HG03159 (cell line): ENCODE results near the gene MSANTD2.

Source experiments
- ATAC-seq: cut with Tn5 transposase; IDR thresholded peaks from one replicate; pipeline ENCODE4 v1.9.1; 2021; ENCODE audit warnings: mild to moderate bottlenecking, moderate library complexity; ENCODE audit not compliant: unreplicated experiment

The MSANTD2 gene

GRCh38 chr11:124738713-124739478, 61.3 kb downstream of the MSANTD2 start:
- ATAC-seq: no peak

GRCh38 chr11:124737638-124738305, 62.4 kb downstream of the MSANTD2 start:
- no peak for ATAC-seq

GRCh38 chr11:124736736-124737135, 63.5 kb downstream of the MSANTD2 start:
- no peak for ATAC-seq

GRCh38 chr11:124732230-124732629, 68.0 kb downstream of the MSANTD2 start:
- no peak for ATAC-seq

DNA sequence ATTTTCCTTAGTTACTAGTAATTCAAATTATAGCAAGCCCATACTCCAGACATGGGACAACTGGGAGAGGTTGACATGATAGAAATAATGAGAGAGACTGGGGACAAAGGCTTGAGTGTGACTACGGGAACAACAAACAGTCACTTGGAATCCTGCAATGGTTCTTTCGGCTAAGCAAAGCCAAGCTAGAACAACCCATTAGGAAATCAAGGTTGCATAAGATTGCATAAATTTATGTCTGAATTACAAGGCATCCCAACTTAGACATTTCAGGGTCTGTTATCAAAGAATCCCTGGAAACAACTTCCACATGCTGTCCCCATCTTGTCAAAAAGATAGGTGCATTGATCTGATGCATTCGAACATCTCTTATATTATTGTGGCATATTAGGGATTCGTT, 70.6 kb downstream of the MSANTD2 start:
- ATAC-seq: no peak

DNA sequence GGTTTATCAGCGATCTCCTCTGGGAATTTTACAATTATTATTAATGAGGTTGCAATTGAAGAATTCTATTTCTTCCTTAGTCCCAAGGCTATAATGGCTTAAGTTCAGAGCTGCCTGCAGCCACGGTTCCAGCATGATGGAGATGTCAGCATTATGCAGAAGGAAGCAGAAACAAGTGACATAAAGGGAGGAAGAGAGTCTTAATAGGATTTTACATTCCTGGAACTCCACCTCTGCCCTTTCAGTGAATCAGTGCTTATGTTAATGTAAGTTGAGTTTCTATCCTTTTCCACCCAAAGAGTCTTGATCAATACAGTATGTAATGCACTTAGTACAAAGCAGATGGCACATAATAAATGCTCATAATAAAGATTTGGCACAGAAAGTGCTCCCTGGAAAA, 72.1 kb downstream of the MSANTD2 start:
- ATAC-seq: no peak

DNA sequence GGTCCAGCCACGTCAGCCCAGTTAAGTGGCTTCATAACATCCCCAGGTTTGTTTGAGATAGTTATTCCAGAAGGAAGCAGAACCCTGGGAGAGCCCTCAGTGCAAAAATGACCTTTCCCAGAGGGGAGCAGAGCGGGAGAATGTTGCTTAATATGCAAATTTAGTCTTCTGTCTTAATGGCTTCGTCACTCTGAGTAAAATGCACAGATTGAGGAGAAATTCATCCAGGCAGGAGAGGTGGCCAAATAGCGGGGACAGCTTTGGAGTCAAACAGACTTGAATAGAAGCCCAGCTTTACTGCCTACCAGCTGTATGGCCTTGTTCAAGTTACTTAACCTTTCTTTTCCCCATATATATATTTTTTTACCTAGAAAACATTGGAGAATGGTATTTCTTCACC, 72.7 kb downstream of the MSANTD2 start:
- no peak for ATAC-seq

DNA sequence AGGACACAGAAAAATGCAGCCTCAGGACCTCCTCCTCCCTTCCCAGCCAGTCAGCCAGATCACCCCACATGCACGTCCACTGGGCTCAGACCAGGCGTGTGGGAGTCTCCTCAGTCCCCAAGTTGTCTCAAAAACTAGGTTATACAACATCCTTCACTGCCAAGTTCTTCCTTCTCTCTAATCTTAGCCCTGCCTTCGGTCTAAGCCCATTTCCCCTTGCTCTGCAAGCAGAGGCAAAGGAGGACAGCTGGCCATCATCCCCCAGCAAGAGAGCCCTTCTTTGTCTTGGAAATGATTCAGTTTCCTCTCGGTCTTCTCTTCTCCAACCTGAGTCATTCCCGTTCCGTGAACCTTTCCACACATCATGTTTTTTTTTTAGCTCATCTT, 74.5 kb downstream of the MSANTD2 start:
- ATAC-seq: no peak

GRCh38 chr11:124724979-124725718, 75.1 kb downstream of the MSANTD2 start:
- ATAC-seq: peak; percentile 98

GRCh38 chr11:124722176-124722575, 78.0 kb downstream of the MSANTD2 start:
- ATAC-seq: no peak

DNA sequence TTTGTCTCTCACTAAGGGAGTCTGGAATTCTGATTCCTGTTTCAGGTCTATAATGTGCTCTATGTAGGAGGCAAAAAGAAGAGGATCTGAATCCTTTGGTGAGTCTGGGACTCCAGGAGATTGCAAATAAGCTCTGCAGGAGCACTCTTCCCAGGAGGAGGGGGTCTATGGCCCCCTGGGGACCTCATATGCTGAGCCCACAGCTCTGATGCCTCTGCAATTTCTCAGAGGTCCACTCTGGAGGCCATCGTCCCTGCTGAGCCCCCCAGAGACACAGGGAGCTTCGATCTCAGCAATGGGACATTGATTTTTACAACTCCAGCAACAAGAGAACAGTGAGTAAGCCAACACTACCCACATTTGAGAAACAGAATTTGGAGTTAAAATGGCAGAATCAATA, 80.7 kb downstream of the MSANTD2 start:
- ATAC-seq: no peak

GRCh38 chr11:124718801-124719200, 81.4 kb downstream of the MSANTD2 start:
- ATAC-seq: no peak

GRCh38 chr11:124717786-124718651, 82.2 kb downstream of the MSANTD2 start:
- no peak for ATAC-seq

DNA sequence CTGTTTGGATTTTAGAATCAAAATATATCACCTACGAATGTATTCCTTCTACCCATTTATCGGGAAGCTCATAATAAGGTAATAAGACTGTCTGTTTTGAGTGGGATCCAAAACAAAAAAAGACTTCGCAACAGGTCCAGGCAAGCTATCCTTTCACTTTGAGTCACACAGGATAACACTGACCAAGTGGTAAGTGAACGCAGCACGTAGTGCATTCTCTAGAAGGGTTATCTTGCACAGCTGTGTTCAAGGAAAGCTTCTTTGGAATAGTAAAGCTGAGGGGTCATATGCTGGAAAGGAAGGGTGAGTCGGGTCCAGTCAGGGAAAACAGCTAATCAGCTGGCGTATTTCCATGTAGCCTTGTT, 82.8 kb downstream of the MSANTD2 start:
- no peak for ATAC-seq

DNA sequence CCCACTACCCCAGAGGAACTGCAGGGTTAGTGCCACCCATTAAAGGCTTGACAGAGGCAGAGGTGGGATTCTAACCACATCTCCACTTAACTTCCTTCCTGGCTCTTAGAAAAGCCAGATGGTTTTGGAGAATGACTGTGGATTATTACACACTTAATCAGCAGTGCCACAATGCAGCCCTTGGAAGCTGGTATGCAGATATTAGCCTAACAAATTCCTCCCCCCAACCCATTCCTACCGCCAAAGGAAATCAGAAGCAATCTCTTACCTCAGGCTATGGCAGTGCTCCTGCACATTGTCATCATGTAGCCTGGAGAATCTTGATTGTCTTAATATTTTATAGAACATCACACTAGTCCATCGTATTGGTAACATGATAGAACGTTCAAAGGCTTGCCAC, 83.6 kb downstream of the MSANTD2 start:
- no peak for ATAC-seq
